CD4-positive, alpha-beta T cell treated with Interleukin-15 for 1 hour (primary cell): ENCODE measurements around the gene GEMIN5.
"Not testable (repeated sequence)": the region's sequence is repeated elsewhere in the genome, so short reads cannot be mapped to it uniquely, and the experiment has no call there.

ENCODE experiments used
- DNase-seq: peaks from one replicate; pipeline ENCODE4 v3.0.0-alpha.2; 2020

GEMIN5 gene

GRCh38 chr5:154937718-154938466 is at the start of gene GEMIN5:
GEMIN5 (minus strand) TSS chr5:154938211; CDS start chr5:154938133, 78 bp downstream.
- DNase-seq: peak; percentile 84

GRCh38 chr5:154986151-154986550 is 48.1 kb upstream of the GEMIN5 start:
- no peak for DNase-seq

GRCh38 chr5:154984946-154985516 is 47.0 kb upstream of the GEMIN5 start:
- no peak for DNase-seq

- DNase-seq: not testable (repeated sequence)
These were observed 40.3 kb upstream of the GEMIN5 start for GRCh38 chr5:154978294-154978693.

- DNase-seq: no peak
These were observed 39.4 kb upstream of the GEMIN5 start for GRCh38 chr5:154977409-154977808.

GRCh38 chr5:154976082-154976481 is 38.1 kb upstream of the GEMIN5 start:
- DNase-seq: not testable (repeated sequence)

GRCh38 chr5:154972476-154973080 is 34.6 kb upstream of the GEMIN5 start:
- DNase-seq: no peak

- DNase-seq: no peak
These were observed 33.5 kb upstream of the GEMIN5 start for GRCh38 chr5:154971501-154971900.

- DNase-seq: no peak
These were observed 32.7 kb upstream of the GEMIN5 start for GRCh38 chr5:154970759-154971158.

GRCh38 chr5:154968953-154969352 is 30.9 kb upstream of the GEMIN5 start:
- DNase-seq: no peak

GRCh38 chr5:154967421-154968024 is 29.5 kb upstream of the GEMIN5 start:
- no peak for DNase-seq

- DNase-seq: no peak
These were observed 28.9 kb upstream of the GEMIN5 start for GRCh38 chr5:154966874-154967273.

- DNase-seq: no peak
These were observed 28.2 kb upstream of the GEMIN5 start for GRCh38 chr5:154966081-154966841.

GRCh38 chr5:154962494-154962893 is 24.5 kb upstream of the GEMIN5 start:
- DNase-seq: no peak

- DNase-seq: no peak
These were observed 18.7 kb upstream of the GEMIN5 start for GRCh38 chr5:154956712-154957111.

- DNase-seq: no peak
These were observed 11.8 kb upstream of the GEMIN5 start for GRCh38 chr5:154949781-154950180.

GRCh38 chr5:154948313-154948712 is 10.3 kb upstream of the GEMIN5 start:
- DNase-seq: no peak

- DNase-seq: no peak
These were observed 9.8 kb upstream of the GEMIN5 start for GRCh38 chr5:154947778-154948177.

GRCh38 chr5:154945695-154946301 is 7.8 kb upstream of the GEMIN5 start:
- no peak for DNase-seq

GRCh38 chr5:154944716-154945115 is 6.7 kb upstream of the GEMIN5 start:
- no peak for DNase-seq

GRCh38 chr5:154943527-154943926 is 5.5 kb upstream of the GEMIN5 start:
- no peak for DNase-seq

- DNase-seq: peak; percentile 94
These were observed 3.0 kb upstream of the GEMIN5 start, which contains the start of gene MRPL22 for GRCh38 chr5:154940772-154941620. MRPL22 (plus strand) TSS chr5:154941073; CDS start chr5:154941111, 38 bp downstream.
